CD4-positive, alpha-beta T cell (primary cell): Measurements from ENCODE around the gene NIPSNAP3A. TPM values are rescaled to one million over a fixed set of nuclear protein-coding genes. Genes with fewer than 3 reads are reported as not detected.

Experiments used
- ATAC-seq: fragments of 200-7000 bp; cut with Tn5 transposase; one replicate; pipeline ENCODE4 v1.10.0; 2022; ENCODE audit warnings: mild to moderate bottlenecking; ENCODE audit not compliant: poor library complexity
- CTCF ChIA-PET: fragments of 350-600 bp; sonication (Branson Sonifier 250); formaldehyde crosslinking; loops from one replicate; lab custom pipeline; 2021; ENCODE audit warnings: antibody characterized with exemption, inconsistent platforms; lab: Charles Lee
- POLR2A ChIA-PET: fragments of 350-600 bp; sonication (Branson Sonifier 250); formaldehyde crosslinking; loops from one replicate; lab custom pipeline; 2021; ENCODE audit warnings: antibody characterized with exemption, inconsistent platforms; lab: Charles Lee
- DNase-seq, 14 experiments: peaks; one replicate each; pipeline ENCODE4 v3.0.0-alpha.2; 2013 to 2020; ENCODE audit warnings: mixed read lengths in 2 of 14
- H3K27ac ChIP-seq, 2 donors: one replicate each; pipeline versions ENCODE4 v1.5.1 to v1.7.0; 2013; ENCODE audit warnings: low read length in 2 of 2, low read depth in 1 of 2, mild to moderate bottlenecking in 1 of 2
- H3K27me3 ChIP-seq, 2 experiments: 1 replicate in 1 of 2; 2 replicates in 1 of 2; pipeline versions ENCODE4 v1.6.1 to v1.7.0; 2013; ENCODE audit warnings: low read length in 2 of 2, control low read depth in 1 of 2, mild to moderate bottlenecking in 1 of 2, moderate library complexity in 1 of 2; ENCODE audit not compliant: insufficient read depth in 2 of 2, control insufficient read depth in 1 of 2
- H3K36me3 ChIP-seq: one replicate; pipeline ENCODE4 v1.6.1; 2013; ENCODE audit warnings: low read length, control low read depth; ENCODE audit not compliant: insufficient read depth
- H3K4me1 ChIP-seq: one replicate; pipeline ENCODE4 v1.6.1; 2013; ENCODE audit warnings: low read length, control low read depth; ENCODE audit not compliant: insufficient read depth
- H3K4me3 ChIP-seq: one replicate; pipeline ENCODE4 v1.5.1; 2013; ENCODE audit warnings: mild to moderate bottlenecking, low read length, moderate library complexity
- H3K9me3 ChIP-seq, 2 experiments: 1 replicate in 1 of 2; 2 replicates in 1 of 2; pipeline versions ENCODE4 v1.6.1 to v1.7.0; 2013; ENCODE audit warnings: low read length in 2 of 2, mild to moderate bottlenecking in 2 of 2, control low read depth in 1 of 2, moderate library complexity in 1 of 2; ENCODE audit not compliant: control insufficient read depth in 1 of 2, insufficient read depth in 1 of 2
- H3K27ac Mint-ChIP-seq: one replicate; pipeline ENCODE4 v1.8.0; 2020; ENCODE audit warnings: mixed read lengths
- H3K27me3 Mint-ChIP-seq: one replicate; pipeline ENCODE4 v1.8.0; 2021; ENCODE audit warnings: mixed read lengths
- H3K36me3 Mint-ChIP-seq: one replicate; pipeline ENCODE4 v1.8.0; 2021; ENCODE audit warnings: low read depth, mixed read lengths
- H3K4me1 Mint-ChIP-seq: one replicate; pipeline ENCODE4 v1.8.0; 2021; ENCODE audit warnings: low read depth, mixed read lengths
- H3K4me3 Mint-ChIP-seq: one replicate; pipeline ENCODE4 v1.8.0; 2020; ENCODE audit warnings: mild to moderate bottlenecking, mixed read lengths
- H3K9me3 Mint-ChIP-seq: one replicate; pipeline ENCODE4 v1.8.0; 2020; ENCODE audit warnings: mixed read lengths
- intact Hi-C, 2 experiments: fragments of 100-400 bp; cut with DNase I in 1 of 2; cut with micrococcal nuclease in 1 of 2; formaldehyde crosslinking; loops; one replicate each; pipeline versions ENCODE4 v1.15.1 to v1.9.0; 2023 to 2025; cut with DNase I, micrococcal nuclease
- total RNA-seq, 174 experiments: library from RNA in 2 of 174; stranded (reverse) in 2 of 174; gene quantifications; one replicate each; pipeline ENCODE4 v1.2.3 and lab custom pipeline; 2021 to 2026
- TF ChIP-seq, protein P1 (sequence below): fragments of 200-600 bp; IDR thresholded peaks from one replicate; pipeline ENCODE4 v1.8.0; 2022; ENCODE audit warnings: antibody characterized with exemption, mild to moderate bottlenecking

The NIPSNAP3A gene
- total RNA-seq, 2 experiments from 2014 or later = 9.0 to 10.6 TPM

DNA sequence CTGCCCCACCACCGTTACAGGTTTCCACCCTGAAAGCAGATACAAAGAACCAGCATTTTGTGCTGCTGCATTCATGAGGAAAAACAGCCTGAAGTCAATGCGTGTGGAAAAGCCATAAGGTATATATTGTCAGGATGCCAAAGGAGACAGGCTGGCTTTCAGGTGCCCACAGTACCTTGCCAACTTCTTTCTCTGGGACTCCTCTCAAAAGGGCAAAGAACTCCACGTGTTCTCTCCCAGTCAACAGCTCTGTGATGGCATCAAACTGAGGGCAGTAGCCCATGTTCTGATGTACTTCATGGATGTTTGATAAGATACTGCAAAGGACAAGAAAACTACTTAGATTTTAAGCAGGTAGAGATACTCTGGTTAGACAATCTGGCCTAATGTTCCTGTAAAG is 40.8 kb downstream of the NIPSNAP3A start:
- no peaks in the 10 kb centered on the region for H3K4me1 Mint-ChIP-seq
- no peaks in the 10 kb centered on the region for H3K4me1 ChIP-seq
- H3K4me3 ChIP-seq = no peak overlapping the region
- ATAC-seq = no peak
- TF ChIP-seq, protein P1, sequence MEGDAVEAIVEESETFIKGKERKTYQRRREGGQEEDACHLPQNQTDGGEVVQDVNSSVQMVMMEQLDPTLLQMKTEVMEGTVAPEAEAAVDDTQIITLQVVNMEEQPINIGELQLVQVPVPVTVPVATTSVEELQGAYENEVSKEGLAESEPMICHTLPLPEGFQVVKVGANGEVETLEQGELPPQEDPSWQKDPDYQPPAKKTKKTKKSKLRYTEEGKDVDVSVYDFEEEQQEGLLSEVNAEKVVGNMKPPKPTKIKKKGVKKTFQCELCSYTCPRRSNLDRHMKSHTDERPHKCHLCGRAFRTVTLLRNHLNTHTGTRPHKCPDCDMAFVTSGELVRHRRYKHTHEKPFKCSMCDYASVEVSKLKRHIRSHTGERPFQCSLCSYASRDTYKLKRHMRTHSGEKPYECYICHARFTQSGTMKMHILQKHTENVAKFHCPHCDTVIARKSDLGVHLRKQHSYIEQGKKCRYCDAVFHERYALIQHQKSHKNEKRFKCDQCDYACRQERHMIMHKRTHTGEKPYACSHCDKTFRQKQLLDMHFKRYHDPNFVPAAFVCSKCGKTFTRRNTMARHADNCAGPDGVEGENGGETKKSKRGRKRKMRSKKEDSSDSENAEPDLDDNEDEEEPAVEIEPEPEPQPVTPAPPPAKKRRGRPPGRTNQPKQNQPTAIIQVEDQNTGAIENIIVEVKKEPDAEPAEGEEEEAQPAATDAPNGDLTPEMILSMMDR = no peak
- no peak overlapping the region for H3K27ac Mint-ChIP-seq
- ChIA-PET POLR2A (no interaction called here), CTCF (no interaction called here)
- intact Hi-C loops = loop anchor here in 1 of 2 experiments (10.0 kb wide), 1 partner anchor 627 kb away; no protein-coding TSS in a partner anchor
- H3K9me3 Mint-ChIP-seq = no peaks in the 10 kb centered on the region
- peaks cover 86% of the 10 kb centered on the region for H3K36me3 Mint-ChIP-seq
- H3K27me3 Mint-ChIP-seq = no peaks in the 10 kb centered on the region
- H3K9me3 ChIP-seq = no peaks in the 10 kb centered on the region
- H3K27me3 ChIP-seq = no peaks in the 10 kb centered on the region
- no peak overlapping the region for H3K27ac ChIP-seq
- no peak for DNase-seq
- no peak overlapping the region for H3K4me3 Mint-ChIP-seq
- peaks cover 3% of the 10 kb centered on the region for H3K36me3 ChIP-seq

DNA sequence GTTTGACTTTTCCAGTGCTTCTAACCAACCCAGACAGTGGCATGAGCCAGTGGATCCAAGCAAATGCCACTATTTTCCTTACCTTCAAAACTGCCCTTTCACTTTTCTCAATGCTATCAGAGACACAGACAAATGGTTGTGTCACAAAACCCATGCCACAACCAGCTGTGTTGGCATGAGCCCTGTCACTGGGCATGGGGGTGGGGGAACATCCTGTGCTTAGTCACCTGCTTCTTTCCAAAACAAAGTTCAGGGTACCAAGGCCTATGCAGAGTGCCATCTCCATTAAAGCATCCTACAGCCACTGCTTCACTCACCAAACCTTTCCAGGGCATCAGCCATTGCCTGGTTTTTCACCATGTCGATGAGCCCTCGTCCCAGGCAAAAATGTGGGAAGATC is 46.6 kb downstream of the NIPSNAP3A start:
- Histone ChIP-seq H3K27me3 (no peaks in the 10 kb centered on the region), H3K27ac (no peak overlapping the region), H3K9me3 (no peaks in the 10 kb centered on the region), H3K36me3 (peaks cover 13% of the 10 kb centered on the region), H3K4me3 (no peak overlapping the region), H3K4me1 (no peaks in the 10 kb centered on the region)
- Mint-ChIP-seq H3K9me3 (no peaks in the 10 kb centered on the region), H3K27me3 (no peaks in the 10 kb centered on the region), H3K4me3 (no peak overlapping the region), H3K36me3 (peaks cover 91% of the 10 kb centered on the region), H3K4me1 (no peaks in the 10 kb centered on the region), H3K27ac (no peak overlapping the region)
- CTCF ChIA-PET = no interaction called here
- intact Hi-C loops = no loop called here
- TF ChIP-seq, protein P1 = no peak
- ATAC-seq (no peak), DNase-seq (no peak)
- POLR2A ChIA-PET = no interaction called here

DNA sequence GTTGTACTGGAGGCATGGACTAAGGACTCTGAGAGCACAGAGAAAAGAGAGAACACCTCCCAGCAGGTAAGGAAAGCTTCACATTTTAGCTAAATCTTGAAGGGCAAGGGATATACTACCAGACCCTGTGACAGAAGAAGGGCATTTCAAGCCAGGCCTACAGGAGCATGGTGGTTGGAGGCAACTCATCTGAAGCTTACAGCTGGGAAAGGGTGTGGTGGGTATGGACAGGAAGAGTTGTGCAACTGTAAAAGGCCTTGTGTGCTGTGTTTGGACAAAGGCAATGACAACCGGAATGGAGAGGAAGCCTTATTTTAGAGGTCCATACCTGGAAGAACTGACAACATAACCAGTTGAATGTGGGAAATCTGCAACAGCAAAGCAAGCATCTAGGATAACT is 47.6 kb downstream of the NIPSNAP3A start:
- POLR2A ChIA-PET = no interaction called here
- Histone ChIP-seq H3K27me3 (no peaks in the 10 kb centered on the region), H3K36me3 (peaks cover 13% of the 10 kb centered on the region), H3K9me3 (no peaks in the 10 kb centered on the region), H3K27ac (no peak overlapping the region), H3K4me1 (no peaks in the 10 kb centered on the region), H3K4me3 (no peak overlapping the region)
- Mint-ChIP-seq H3K9me3 (no peaks in the 10 kb centered on the region), H3K27ac (no peak overlapping the region), H3K4me3 (no peak overlapping the region), H3K36me3 (peaks cover 93% of the 10 kb centered on the region), H3K4me1 (no peaks in the 10 kb centered on the region), H3K27me3 (no peaks in the 10 kb centered on the region)
- TF ChIP-seq, protein P1 = no peak
- intact Hi-C loops = no loop called here
- ATAC-seq (no peak), DNase-seq (no peak)
- CTCF ChIA-PET = no interaction called here
